ENCODE data around the gene CHI3L1.

The CHI3L1 gene

DNA sequence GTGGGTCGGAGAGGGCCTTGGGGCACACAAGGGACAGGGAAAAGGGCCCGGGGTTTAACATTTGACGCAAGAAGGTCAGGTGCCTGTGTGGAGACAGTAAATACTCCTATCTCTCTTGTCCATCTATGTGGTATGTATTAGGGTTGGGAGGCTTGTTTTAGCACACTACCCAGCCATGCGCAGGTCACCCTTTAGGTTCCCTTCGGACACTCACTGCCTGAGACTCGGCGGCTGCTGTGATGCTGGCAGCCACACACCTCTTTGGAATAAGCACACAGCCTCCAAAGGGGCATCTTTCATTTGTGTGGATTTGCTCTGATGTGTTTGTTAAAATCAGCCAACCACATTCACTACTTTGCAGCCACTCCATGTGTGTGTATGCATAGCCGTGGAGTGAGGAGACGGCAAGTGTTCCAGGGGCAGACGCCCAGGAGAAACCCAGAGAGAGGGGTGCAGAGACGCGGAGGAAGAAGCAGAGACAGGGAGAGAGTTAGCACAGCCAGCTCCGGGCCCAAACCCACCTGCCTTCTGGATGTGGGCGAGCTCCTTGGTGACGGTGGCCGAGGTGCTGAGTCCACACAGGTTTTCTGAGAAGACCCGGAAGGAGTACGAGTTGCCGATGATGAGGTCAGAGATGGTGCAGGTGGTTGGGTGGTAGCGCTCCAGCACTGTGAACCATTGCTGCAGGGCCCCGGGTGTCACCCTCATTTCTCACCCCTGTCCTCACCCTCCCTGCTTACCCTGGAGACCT is 16.6 kb downstream of the CHI3L1 start:
- Histone ChIP-seq H3K27me3 (replicated peaks in 2 of 5; ENCODE audit: control insufficient read depth in 4 of 5, insufficient read depth in 5 of 5, low read length in 4 of 5) (peaks cover 0 to 5% (median 0%) of the 10 kb centered on the region in 5 experiments), H3K4me1 (ENCODE audit: control extremely low read depth in 1 of 4, control insufficient read depth in 4 of 4, insufficient read depth in 4 of 4, low read length in 3 of 4) (peaks cover 0 to 8% (median 0%) of the 10 kb centered on the region in 4 experiments), H3K9me3 (ENCODE audit: control extremely low read depth in 1 of 5, control insufficient read depth in 4 of 5, insufficient read depth in 2 of 5, low read depth in 1 of 5, low read length in 4 of 5) (no peaks in the 10 kb centered on the region), H3K27ac (ENCODE audit: insufficient read depth in 1 of 2, low read depth in 1 of 2, low read length in 2 of 2, poor library complexity in 1 of 2, severe bottlenecking in 2 of 2) (no peak overlapping the region), H3K36me3 (ENCODE audit: control insufficient read depth in 4 of 4, insufficient read depth in 4 of 4, low read length in 3 of 4) (no peaks in the 10 kb centered on the region), H3K4me3 (ENCODE audit: control insufficient read depth in 1 of 7, extremely low read depth in 1 of 7, insufficient read depth in 4 of 7, low read depth in 2 of 7, low read length in 6 of 7) (no peak overlapping the region)
- no peak for DNase-seq
- 93% methylated on average over 17 of the region's 21 CpGs for WGBS (ENCODE audit: insufficient coverage)
- POLR2A ChIA-PET, result no interaction called here
- CTCF ChIA-PET, result interaction anchor here (0.9 to 20.7 kb wide), 9 partner anchors 7 to 142 kb away, joined by 3 to 313 read pairs (median 5); partner anchors contain the start of genes ADORA1 and CHI3L1

DNA sequence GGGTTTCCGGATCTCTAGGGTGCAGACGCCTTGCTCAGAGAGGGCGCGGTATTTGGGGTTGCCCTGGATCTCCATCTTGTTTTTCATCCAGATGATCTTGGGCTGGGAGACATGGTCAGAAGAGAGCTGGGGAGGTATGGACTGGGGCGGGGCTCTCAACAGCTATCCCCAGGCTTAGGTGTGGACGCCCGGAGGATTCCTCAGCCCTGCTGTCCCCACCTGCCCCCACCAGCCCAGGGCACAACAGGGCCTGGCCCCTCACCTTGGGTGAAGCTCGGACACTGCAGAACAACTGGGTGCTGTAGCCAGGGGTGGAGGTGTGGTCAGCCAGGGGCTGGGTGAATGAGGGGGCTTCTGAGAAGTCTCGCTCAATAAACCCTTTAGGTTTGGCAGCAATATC is 17.5 kb downstream of the CHI3L1 start:
- H3K9me3 ChIP-seq (ENCODE audit: control extremely low read depth in 1 of 5, control insufficient read depth in 4 of 5, insufficient read depth in 2 of 5, low read depth in 1 of 5, low read length in 4 of 5), result no peaks in the 10 kb centered on the region
- no peak overlapping the region for H3K27ac ChIP-seq (ENCODE audit: insufficient read depth in 1 of 2, low read depth in 1 of 2, low read length in 2 of 2, poor library complexity in 1 of 2, severe bottlenecking in 2 of 2)
- no peak for DNase-seq
- no peaks in the 10 kb centered on the region for H3K36me3 ChIP-seq (ENCODE audit: control insufficient read depth in 4 of 4, insufficient read depth in 4 of 4, low read length in 3 of 4)
- CTCF ChIA-PET, result interaction anchor here (0.6 to 20.7 kb wide), 7 partner anchors 15 to 141 kb away, joined by 3 to 313 read pairs (median 3); partner anchors contain the start of gene ADORA1
- WGBS (ENCODE audit: insufficient coverage), result 93% methylated on average over 4 of the region's 9 CpGs
- POLR2A ChIA-PET, result no interaction called here
- H3K4me3 ChIP-seq (ENCODE audit: control insufficient read depth in 1 of 7, extremely low read depth in 1 of 7, insufficient read depth in 4 of 7, low read depth in 2 of 7, low read length in 6 of 7), result no peak overlapping the region
- H3K4me1 ChIP-seq (ENCODE audit: control extremely low read depth in 1 of 4, control insufficient read depth in 4 of 4, insufficient read depth in 4 of 4, low read length in 3 of 4), result peaks cover 0 to 8% (median 0%) of the 10 kb centered on the region in 4 experiments
- H3K27me3 ChIP-seq (replicated peaks in 2 of 5; ENCODE audit: control insufficient read depth in 4 of 5, insufficient read depth in 5 of 5, low read length in 4 of 5), result peaks cover 0 to 5% (median 0%) of the 10 kb centered on the region in 5 experiments

DNA sequence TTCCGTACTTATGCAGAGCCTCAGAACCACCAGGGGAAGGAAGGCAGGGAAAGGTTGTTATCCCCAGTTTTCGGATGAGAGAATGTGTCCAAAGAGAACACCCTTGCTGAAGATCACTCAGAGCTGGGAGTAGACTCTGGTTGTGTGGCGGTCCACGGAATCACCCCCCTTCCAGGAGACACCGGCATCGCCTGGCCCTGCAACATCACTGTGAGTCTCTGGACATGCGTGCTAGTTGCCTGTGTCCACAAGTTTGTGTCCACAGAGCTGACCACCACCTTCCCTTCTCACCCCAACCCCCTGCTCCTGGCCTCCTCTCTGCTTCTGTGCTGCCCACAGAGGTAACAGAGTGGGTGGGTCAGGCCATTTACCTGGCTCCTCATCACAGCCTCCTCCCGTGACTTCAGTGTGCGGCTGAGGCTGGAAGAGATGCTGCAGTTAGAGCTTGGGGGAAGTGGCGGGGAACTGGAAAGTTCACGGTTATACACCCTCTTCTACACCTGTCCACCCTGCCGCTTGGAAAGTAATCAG is 18.2 kb downstream of the CHI3L1 start:
- ChIA-PET CTCF (interaction anchor here (0.6 to 20.7 kb wide), 7 partner anchors 8 to 140 kb away, joined by 3 to 313 read pairs (median 3); partner anchors contain the start of genes ADORA1 and MYBPH), POLR2A (no interaction called here)
- Histone ChIP-seq H3K9me3 (ENCODE audit: control extremely low read depth in 1 of 5, control insufficient read depth in 4 of 5, insufficient read depth in 2 of 5, low read depth in 1 of 5, low read length in 4 of 5) (no peaks in the 10 kb centered on the region), H3K4me1 (ENCODE audit: control extremely low read depth in 1 of 4, control insufficient read depth in 4 of 4, insufficient read depth in 4 of 4, low read length in 3 of 4) (peaks cover 0 to 8% (median 0%) of the 10 kb centered on the region in 4 experiments), H3K27me3 (replicated peaks in 2 of 5; ENCODE audit: control insufficient read depth in 4 of 5, insufficient read depth in 5 of 5, low read length in 4 of 5) (peaks cover 0 to 5% (median 0%) of the 10 kb centered on the region in 5 experiments), H3K4me3 (ENCODE audit: control insufficient read depth in 1 of 7, extremely low read depth in 1 of 7, insufficient read depth in 4 of 7, low read depth in 2 of 7, low read length in 6 of 7) (no peak overlapping the region), H3K27ac (ENCODE audit: insufficient read depth in 1 of 2, low read depth in 1 of 2, low read length in 2 of 2, poor library complexity in 1 of 2, severe bottlenecking in 2 of 2) (no peak overlapping the region), H3K36me3 (ENCODE audit: control insufficient read depth in 4 of 4, insufficient read depth in 4 of 4, low read length in 3 of 4) (no peaks in the 10 kb centered on the region)
- no peak for DNase-seq
- WGBS (ENCODE audit: insufficient coverage), result 97% methylated on average over 12 of the region's 12 CpGs

DNA sequence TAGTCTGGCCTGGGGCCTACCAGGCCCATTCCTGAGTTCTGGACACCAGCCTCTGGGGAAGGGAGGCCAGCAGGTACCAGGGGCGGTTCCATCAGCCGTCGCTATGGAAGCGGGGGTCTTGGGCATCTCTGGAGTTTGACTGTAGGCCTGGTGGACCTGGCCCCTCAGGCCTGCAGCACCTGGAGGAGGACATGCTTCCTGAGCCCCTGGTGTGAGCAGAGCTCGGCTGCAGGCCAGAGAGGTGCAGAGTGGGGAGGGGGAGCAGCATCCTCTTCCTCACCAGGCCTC is 18.6 kb downstream of the CHI3L1 start:
- H3K9me3 ChIP-seq (ENCODE audit: control extremely low read depth in 1 of 5, control insufficient read depth in 4 of 5, insufficient read depth in 2 of 5, low read depth in 1 of 5, low read length in 4 of 5), result no peaks in the 10 kb centered on the region
- no peak for DNase-seq
- no peak overlapping the region for H3K4me3 ChIP-seq (ENCODE audit: control insufficient read depth in 1 of 7, extremely low read depth in 1 of 7, insufficient read depth in 4 of 7, low read depth in 2 of 7, low read length in 6 of 7)
- H3K27me3 ChIP-seq (replicated peaks in 2 of 5; ENCODE audit: control insufficient read depth in 4 of 5, insufficient read depth in 5 of 5, low read length in 4 of 5), result peaks cover 0 to 5% (median 0%) of the 10 kb centered on the region in 5 experiments
- peaks cover 0 to 8% (median 0%) of the 10 kb centered on the region in 4 experiments for H3K4me1 ChIP-seq (ENCODE audit: control extremely low read depth in 1 of 4, control insufficient read depth in 4 of 4, insufficient read depth in 4 of 4, low read length in 3 of 4)
- WGBS (ENCODE audit: insufficient coverage), result 100% methylated on average over 2 of the region's 5 CpGs
- CTCF ChIA-PET, result interaction anchor here (0.8 to 20.7 kb wide), 6 partner anchors 8 to 130 kb away, joined by 3 to 313 read pairs (median 3); partner anchors contain the start of genes ADORA1 and MYBPH
- POLR2A ChIA-PET, result no interaction called here
- H3K27ac ChIP-seq (ENCODE audit: insufficient read depth in 1 of 2, low read depth in 1 of 2, low read length in 2 of 2, poor library complexity in 1 of 2, severe bottlenecking in 2 of 2), result no peak overlapping the region
- H3K36me3 ChIP-seq (ENCODE audit: control insufficient read depth in 4 of 4, insufficient read depth in 4 of 4, low read length in 3 of 4), result no peaks in the 10 kb centered on the region

DNA sequence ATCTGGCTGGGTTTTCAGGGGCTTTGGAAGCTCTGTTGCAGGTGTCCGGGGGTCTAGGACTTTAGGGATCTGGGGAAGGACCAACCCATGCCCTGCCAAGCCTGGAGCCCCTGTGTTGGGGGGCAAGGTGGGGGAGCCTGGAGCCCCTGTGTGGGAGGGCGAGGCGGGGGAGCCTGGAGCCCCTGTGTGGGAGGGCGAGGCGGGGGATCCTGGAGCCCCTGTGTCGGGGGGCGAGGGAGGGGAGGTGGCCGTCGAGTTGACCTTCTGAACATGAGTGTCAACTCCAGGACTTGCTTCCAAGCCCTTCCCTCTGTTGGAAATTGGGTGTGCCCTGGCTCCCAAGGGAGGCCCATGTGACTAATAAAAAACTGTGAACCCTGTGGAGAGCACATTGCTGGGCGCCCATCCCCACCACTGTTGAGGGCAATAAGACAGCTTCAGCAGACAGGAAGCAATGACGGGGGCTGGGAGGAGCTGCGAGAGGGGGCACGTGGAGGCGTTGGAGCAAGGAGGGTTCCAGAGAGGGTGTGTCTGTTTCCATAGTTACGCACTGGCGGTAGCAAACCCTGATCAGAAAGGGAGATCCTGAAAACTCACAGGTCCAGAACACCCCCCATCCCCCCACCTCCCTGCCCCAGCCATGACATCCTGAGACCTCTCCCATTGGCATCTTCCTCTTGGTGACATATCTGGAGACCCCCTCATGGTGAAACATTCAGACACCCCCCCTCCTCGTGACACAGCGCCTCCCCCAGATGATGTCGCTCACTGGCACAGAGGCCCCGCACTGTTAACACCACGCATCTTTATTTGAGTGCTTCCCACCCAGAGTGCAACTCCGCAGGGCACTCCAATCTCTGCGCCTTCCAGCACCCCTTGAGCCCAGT is 19.2 kb downstream of the CHI3L1 start:
- Histone ChIP-seq H3K27ac (ENCODE audit: insufficient read depth in 1 of 2, low read depth in 1 of 2, low read length in 2 of 2, poor library complexity in 1 of 2, severe bottlenecking in 2 of 2) (no peak overlapping the region), H3K36me3 (ENCODE audit: control insufficient read depth in 4 of 4, insufficient read depth in 4 of 4, low read length in 3 of 4) (no peaks in the 10 kb centered on the region), H3K9me3 (ENCODE audit: control extremely low read depth in 1 of 5, control insufficient read depth in 4 of 5, insufficient read depth in 2 of 5, low read depth in 1 of 5, low read length in 4 of 5) (no peaks in the 10 kb centered on the region), H3K27me3 (replicated peaks in 2 of 5; ENCODE audit: control insufficient read depth in 4 of 5, insufficient read depth in 5 of 5, low read length in 4 of 5) (peaks cover 0 to 5% (median 0%) of the 10 kb centered on the region in 5 experiments), H3K4me1 (ENCODE audit: control extremely low read depth in 1 of 4, control insufficient read depth in 4 of 4, insufficient read depth in 4 of 4, low read length in 3 of 4) (peaks cover 0 to 8% (median 0%) of the 10 kb centered on the region in 4 experiments), H3K4me3 (ENCODE audit: control insufficient read depth in 1 of 7, extremely low read depth in 1 of 7, insufficient read depth in 4 of 7, low read depth in 2 of 7, low read length in 6 of 7) (no peak overlapping the region)
- ChIA-PET CTCF (interaction anchor here (0.8 to 20.7 kb wide), 10 partner anchors 8 to 129 kb away, joined by 3 to 313 read pairs (median 6); partner anchors contain the start of genes ADORA1 and MYBPH), POLR2A (no interaction called here)
- DNase-seq, result peak; percentile 22 to 61 (median 56)
- 92% methylated on average over 20 of the region's 23 CpGs for WGBS (ENCODE audit: insufficient coverage)

DNA sequence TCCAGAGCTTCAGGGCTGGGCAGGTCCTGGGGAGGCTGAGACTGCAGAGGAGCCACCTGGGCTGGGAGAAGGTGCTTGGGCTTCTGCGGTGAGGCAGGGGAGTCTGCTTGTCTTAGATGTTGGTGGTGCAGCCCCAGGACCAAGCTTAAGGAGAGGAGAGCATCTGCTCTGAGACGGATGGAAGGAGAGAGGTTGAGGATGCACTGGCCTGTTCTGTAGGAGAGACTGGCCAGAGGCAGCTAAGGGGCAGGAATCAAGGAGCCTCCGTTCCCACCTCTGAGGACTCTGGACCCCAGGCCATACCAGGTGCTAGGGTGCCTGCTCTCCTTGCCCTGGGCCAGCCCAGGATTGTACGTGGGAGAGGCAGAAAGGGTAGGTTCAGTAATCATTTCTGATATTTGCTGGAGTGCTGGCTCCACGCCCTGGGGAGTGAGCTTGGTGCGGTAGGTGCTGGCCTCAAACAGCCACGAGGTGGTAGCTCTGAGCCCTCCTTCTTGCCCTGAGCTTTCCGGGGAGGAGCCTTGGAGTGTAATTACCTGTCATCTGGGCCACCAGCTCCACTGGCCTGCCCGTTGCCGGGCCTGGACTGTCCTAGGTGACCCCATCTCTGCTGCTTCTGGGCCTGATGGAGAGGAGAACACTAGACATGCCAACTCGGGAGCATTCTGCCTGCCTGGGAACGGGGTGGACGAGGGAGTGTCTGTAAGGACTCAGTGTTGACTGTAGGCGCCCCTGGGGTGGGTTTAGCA is 20.1 kb downstream of the CHI3L1 start:
- 62% methylated on average over 11 of the region's 14 CpGs for WGBS (ENCODE audit: insufficient coverage)
- H3K27me3 ChIP-seq (replicated peaks in 2 of 5; ENCODE audit: control insufficient read depth in 4 of 5, insufficient read depth in 5 of 5, low read length in 4 of 5), result peaks cover 0 to 5% (median 3%) of the 10 kb centered on the region in 5 experiments
- no peaks in the 10 kb centered on the region for H3K9me3 ChIP-seq (ENCODE audit: control extremely low read depth in 1 of 5, control insufficient read depth in 4 of 5, insufficient read depth in 2 of 5, low read depth in 1 of 5, low read length in 4 of 5)
- H3K36me3 ChIP-seq (ENCODE audit: control insufficient read depth in 4 of 4, insufficient read depth in 4 of 4, low read length in 3 of 4), result no peaks in the 10 kb centered on the region
- DNase-seq, result peak; percentile 36 to 62 (median 62)
- no peak overlapping the region for H3K27ac ChIP-seq (ENCODE audit: insufficient read depth in 1 of 2, low read depth in 1 of 2, low read length in 2 of 2, poor library complexity in 1 of 2, severe bottlenecking in 2 of 2)
- ChIA-PET POLR2A (no interaction called here), CTCF (interaction anchor here (0.7 to 20.7 kb wide), 12 partner anchors 9 to 128 kb away, joined by 3 to 313 read pairs (median 5); partner anchors contain the start of genes ADORA1 and MYBPH)
- H3K4me1 ChIP-seq (ENCODE audit: control extremely low read depth in 1 of 4, control insufficient read depth in 4 of 4, insufficient read depth in 4 of 4, low read length in 3 of 4), result peaks cover 0 to 8% (median 0%) of the 10 kb centered on the region in 4 experiments
- no peak overlapping the region for H3K4me3 ChIP-seq (ENCODE audit: control insufficient read depth in 1 of 7, extremely low read depth in 1 of 7, insufficient read depth in 4 of 7, low read depth in 2 of 7, low read length in 6 of 7)

Data from common myeloid progenitor, CD34-positive (primary cell).